Activated T-helper 9 cell treated with anti-CD3 and anti-CD28 coated beads, Interleukin-2, amount 50 U/mL, for 16 hours (primary cell): ENCODE results near the gene SEMG2.

Experiments used
- DNase-seq: peaks from one replicate; pipeline ENCODE4 v3.0.0-alpha.2; 2020; ENCODE audit warnings: low read depth

The SEMG2 gene

DNA sequence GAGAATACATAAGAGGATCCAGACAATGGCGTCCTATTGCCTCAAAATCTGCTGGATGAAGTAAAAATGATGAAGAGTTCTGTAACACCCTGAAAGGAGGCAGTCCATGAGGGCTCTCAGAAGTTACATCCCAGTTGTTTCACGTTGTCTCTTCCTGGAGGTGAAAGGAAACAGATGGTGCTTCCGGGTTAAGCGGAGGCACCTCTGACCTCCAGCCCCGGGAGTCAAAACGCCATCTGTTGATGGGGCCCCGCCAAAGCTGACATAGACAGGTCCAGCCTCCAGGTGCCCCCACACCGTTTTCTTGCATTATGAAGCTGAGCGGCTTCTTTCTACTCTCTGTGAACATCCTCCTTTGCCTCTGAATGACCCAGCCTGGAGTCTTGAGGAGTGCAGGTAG lies 9.5 kb downstream of the SEMG2 start:
- DNase-seq = no peak

DNA sequence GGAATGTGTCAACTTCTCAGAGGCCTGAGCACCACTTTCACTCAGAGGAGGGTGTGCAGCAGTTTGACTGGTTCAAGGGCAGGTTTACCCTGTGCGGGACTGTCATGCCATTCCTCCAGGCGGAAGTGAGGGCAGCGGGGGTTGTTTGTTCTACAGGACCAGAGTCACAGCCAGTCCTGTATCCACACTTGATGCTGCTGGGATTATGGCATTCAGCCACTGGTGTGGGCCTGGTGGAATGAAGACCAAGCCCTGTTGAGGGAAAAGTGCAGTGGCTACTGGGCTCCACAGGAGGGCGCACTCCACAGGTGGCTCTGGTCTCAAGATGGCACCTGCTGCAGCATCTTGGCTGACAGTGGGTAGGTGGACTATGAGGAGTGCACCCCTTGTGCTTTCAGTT lies 14.8 kb downstream of the SEMG2 start:
- no peak for DNase-seq

DNA sequence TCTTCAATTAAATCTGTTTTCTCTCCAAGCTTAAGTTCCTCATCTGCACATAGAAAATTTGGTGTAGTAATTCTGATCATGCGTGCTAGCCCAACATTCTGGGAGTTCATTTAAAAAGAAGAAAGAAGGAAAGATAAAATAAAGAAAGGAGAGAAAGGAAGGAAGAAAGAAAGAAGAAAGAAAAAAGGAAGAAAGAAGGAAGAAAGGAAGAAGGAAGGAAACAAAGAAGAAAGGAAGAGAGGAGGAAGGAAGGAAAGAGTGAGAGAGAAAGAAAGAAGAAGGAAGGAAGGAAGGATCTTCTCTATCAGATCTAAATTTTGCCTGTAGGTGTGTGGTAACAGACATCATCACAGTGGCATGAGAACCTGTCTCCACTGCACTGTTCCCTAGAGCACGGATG lies 17.0 kb downstream of the SEMG2 start:
- no peak for DNase-seq

DNA sequence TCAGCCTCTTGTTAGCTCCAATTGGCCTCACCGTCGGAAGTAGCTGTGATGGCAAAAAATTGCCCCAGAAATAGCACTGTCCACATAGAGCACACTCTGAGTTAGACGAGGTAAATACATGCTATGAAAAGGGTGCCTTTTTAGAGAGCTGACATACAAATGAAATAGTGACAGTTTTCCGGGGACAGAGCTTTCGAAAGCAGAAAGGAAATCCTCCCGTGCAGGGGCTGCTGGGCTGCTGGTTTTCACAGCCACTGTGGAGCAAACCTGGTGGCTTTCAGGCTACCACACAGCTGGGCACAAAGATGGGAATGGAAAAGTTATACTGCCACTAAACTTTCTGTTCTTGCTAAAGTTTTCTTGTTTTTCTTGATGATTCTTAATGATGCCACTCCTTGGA lies 24.9 kb downstream of the SEMG2 start:
- no peak for DNase-seq

DNA sequence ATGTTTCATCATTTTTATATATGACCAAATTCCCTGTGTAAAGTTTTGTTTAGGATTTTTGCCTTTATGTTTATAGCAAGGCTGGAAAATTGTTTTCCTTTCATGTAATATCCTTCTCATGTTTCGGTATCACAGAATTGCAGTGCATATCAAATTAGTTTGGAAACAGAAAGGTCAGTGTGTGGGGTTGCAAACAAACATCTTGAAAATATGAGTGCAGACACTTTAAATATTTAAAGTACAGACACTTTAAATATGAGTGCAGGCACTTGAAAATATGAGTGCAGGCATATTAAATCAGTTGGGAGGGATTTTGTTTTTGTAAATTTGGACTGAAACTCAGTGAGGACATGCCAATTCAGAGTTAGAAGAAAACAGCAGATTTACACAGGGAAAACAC lies 26.7 kb downstream of the SEMG2 start:
- DNase-seq = no peak

- no peak for DNase-seq
Measured at GRCh38 chr20:45248609-45249008, 27.4 kb downstream of the SEMG2 start.

- no peak for DNase-seq
Measured at GRCh38 chr20:45251884-45252560, 30.8 kb downstream of the SEMG2 start.

DNA sequence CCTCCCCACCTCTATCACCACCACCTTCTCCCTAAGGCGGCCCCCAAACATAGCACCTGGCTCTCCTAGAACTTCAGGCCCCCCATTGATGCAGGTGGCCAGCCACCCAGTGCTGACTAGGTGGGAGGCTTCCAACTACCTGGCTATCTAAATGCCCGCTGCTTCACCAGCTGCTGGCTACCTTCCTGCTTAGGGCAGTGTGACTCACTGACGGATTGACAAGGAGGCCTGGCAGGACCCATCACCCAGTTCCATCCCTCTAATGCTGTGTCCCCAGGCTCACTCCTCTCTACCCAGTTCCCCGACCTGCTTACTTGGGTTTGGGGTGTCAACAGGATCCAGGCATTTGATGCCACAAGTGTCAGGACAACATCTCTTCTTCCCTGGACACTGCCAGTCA lies 32.1 kb downstream of the SEMG2 start:
- DNase-seq = no peak

- DNase-seq = no peak
Measured at GRCh38 chr20:45254383-45255262, 33.5 kb downstream of the SEMG2 start, which contains the start of gene SLPI. SLPI (minus strand) TSS chr20:45254564; CDS start chr20:45254543, 21 bp downstream.

DNA sequence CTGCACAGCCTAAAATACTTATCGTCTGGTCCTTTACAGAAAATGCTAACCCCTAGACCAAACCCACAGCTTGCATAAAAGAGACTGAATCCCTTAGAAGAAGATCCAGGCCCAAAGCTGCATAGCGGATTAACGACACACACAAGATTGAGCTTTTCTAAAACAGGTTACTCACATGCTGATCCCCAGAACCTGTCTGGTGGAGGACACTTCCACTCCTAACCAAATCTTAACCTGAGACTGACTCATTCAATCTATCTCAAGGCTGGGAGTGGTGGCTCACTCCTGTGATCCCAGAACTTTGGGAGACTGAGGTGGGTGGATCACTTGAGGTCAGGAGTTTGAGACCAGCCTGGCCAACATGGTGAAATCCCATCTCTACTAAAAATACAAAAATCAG lies 36.0 kb downstream of the SEMG2 start:
- DNase-seq = no peak

- no peak for DNase-seq
Measured at GRCh38 chr20:45257711-45258110, 36.5 kb downstream of the SEMG2 start.

GRCh38 chr20:45258259-45258658 lies 37.1 kb downstream of the SEMG2 start:
- DNase-seq = no peak

- DNase-seq = no peak
Measured at GRCh38 chr20:45258664-45259063, 37.5 kb downstream of the SEMG2 start.

GRCh38 chr20:45263556-45264266 lies 42.5 kb downstream of the SEMG2 start:
- no peak for DNase-seq

- no peak for DNase-seq
Measured at GRCh38 chr20:45266977-45267376, 45.8 kb downstream of the SEMG2 start.

DNA sequence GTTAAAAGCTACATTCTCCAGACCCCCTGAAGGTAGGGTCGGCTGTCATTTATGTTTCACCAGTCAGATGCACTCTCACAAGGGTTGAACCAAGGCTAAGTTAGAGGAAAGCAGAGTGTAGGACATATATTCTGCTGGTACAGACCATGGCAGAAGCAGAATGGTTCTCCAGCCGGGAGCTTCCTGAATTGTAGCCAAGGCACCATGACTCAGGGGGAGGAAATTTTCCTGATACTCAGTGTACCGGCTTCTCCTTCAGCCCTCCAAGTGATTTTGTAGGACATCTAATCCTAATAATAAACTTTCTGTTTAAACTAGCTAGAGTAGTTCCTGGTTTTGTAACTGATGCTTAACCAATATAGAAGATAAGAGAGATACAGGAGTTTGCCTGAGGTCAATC lies 47.4 kb downstream of the SEMG2 start:
- no peak for DNase-seq

DNA sequence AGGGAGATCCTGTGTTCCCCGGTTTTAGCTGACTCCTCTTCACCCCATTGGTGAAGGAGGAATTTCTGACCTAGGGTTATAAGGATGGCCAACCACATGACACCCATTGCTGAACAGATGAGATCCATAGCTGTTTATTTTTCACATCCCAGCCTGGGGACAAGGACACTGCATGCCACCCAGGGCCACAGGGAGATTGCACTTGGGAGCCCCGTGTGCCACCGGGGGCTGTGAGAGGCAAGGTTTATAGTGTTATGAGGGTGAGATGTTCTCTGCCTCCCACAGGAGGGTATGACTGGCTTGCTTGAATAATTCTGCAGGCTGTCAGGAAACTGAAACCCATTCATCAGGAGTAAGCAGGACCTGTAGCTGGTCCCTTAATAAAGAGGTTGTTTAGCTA lies 47.9 kb downstream of the SEMG2 start:
- DNase-seq = no peak

GRCh38 chr20:45269754-45270270 lies 48.6 kb downstream of the SEMG2 start:
- no peak for DNase-seq
